ENCODE results near the gene CBX6. TPM values are rescaled to one million over a fixed set of nuclear protein-coding genes. Genes with fewer than 3 reads are reported as not detected.

CBX6 gene
- total RNA-seq, 4 donors from 2014 or later: 7.0 to 35.5 (median 10.7) TPM

DNA sequence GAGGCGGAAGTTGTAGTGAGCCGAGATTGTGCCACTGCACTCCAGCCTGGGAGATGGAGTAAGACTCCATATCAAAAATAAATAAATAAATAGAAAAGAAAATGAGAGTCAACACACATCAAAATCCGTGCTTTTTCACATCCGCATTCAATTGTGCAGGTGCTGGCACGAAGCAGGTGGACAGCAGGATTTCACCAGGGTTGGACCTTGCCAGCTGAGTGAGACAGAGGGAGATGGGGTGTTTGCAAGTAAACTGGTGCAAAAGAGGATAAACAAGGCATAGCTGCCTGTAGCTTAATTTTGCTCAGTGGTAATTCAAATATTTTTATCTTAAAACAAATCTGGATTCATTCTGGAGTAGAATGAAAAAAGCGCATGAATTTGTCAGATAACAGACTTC is 54.8 kb downstream of the CBX6 start:
- TF ChIP-seq POLR2A (IDR thresholded peaks at IDR 0.05): no peak
- TF ChIP-seq, protein P1, sequence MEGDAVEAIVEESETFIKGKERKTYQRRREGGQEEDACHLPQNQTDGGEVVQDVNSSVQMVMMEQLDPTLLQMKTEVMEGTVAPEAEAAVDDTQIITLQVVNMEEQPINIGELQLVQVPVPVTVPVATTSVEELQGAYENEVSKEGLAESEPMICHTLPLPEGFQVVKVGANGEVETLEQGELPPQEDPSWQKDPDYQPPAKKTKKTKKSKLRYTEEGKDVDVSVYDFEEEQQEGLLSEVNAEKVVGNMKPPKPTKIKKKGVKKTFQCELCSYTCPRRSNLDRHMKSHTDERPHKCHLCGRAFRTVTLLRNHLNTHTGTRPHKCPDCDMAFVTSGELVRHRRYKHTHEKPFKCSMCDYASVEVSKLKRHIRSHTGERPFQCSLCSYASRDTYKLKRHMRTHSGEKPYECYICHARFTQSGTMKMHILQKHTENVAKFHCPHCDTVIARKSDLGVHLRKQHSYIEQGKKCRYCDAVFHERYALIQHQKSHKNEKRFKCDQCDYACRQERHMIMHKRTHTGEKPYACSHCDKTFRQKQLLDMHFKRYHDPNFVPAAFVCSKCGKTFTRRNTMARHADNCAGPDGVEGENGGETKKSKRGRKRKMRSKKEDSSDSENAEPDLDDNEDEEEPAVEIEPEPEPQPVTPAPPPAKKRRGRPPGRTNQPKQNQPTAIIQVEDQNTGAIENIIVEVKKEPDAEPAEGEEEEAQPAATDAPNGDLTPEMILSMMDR (IDR thresholded peaks at IDR 0.05): no peak
- Histone ChIP-seq H3K9me3 (no peaks in the 10 kb centered on the region), H3K4me1 (no peaks in the 10 kb centered on the region), H3K36me3 (no peaks in the 10 kb centered on the region), H3K27me3 (no peaks in the 10 kb centered on the region), H3K4me3 (no peak overlapping the region), H3K27ac (no peak overlapping the region)
- no peak for DNase-seq

DNA sequence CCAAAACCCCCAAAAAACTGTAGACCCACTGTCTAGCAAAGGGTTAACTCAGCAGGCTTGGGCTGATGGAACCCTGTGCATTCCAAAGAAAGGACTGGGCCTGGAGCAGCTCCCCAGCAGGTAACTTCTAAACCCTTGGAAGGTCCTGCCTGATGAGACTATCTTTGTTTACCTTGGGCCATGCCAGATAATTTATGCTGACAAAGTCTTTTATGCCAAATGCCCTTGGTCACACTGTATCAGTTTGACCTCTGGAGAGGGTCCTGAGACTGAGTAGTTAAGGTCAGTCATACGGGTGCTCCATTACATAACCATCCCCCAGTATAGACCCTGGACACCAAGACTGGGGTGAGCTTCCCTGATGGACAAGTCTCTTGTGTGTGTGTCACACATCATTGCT is 56.2 kb downstream of the CBX6 start:
- no peaks in the 10 kb centered on the region for H3K36me3 ChIP-seq
- no peaks in the 10 kb centered on the region for H3K9me3 ChIP-seq
- H3K4me3 ChIP-seq: no peak overlapping the region
- H3K4me1 ChIP-seq: no peaks in the 10 kb centered on the region
- no peak for TF ChIP-seq POLR2A (IDR thresholded peaks at IDR 0.05)
- TF ChIP-seq, protein P1 (IDR thresholded peaks at IDR 0.05): no peak
- no peak overlapping the region for H3K27ac ChIP-seq
- H3K27me3 ChIP-seq: no peaks in the 10 kb centered on the region
- DNase-seq: no peak

Other genes starting within 250 kb of the CBX6 start
- gene FAM227A, start 215.8 kb downstream of the CBX6 start, total RNA-seq: 10 to 100 TPM in 1 of 4 donors, 1 to 10 TPM in 1, not detected in 2; 2.6 to 18.2 TPM
- gene CBY1, start 215.6 kb downstream of the CBX6 start, total RNA-seq: 10 to 100 TPM in 2 of 4 donors, 1 to 10 TPM in 2; 6.6 to 19.5 (median 12.3) TPM
- 10 to 100 TPM; 19.6 to 35.5 (median 28.9) TPM for gene TOMM22, start 190.3 kb downstream of the CBX6 start, total RNA-seq
- 100 to 1,000 TPM in 3 of 4 donors, 10 to 100 TPM in 1; 77.6 to 156 (median 121) TPM for gene JOSD1, start 171.3 kb downstream of the CBX6 start, total RNA-seq
- gene GTPBP1, start 166.3 kb downstream of the CBX6 start, total RNA-seq: 100 to 1,000 TPM in 3 of 4 donors, 10 to 100 TPM in 1; 72.5 to 182 (median 131) TPM
- gene SUN2, start 116.2 kb downstream of the CBX6 start, total RNA-seq: 100 to 1,000 TPM; 171 to 291 (median 248) TPM
- 10 to 100 TPM in 3 of 4 donors, not detected in 1; 15.2 to 21.6 (median 16.2) TPM for gene DNAL4, start 78.1 kb downstream of the CBX6 start, total RNA-seq
- gene NPTXR, start 28.2 kb downstream of the CBX6 start, total RNA-seq: 1 to 10 TPM in 2 of 4 donors, under 1 TPM in 2; 0.53 to 2.8 (median 1.1) TPM
- 1 to 10 TPM in 1 of 4 donors, not detected in 3; 9.1 TPM for gene APOBEC3A, start 85.4 kb upstream of the CBX6 start, total RNA-seq
- 1 to 10 TPM in 3 of 4 donors, not detected in 1; 1.1 to 2.7 (median 1.9) TPM for gene APOBEC3B, start 110.1 kb upstream of the CBX6 start, total RNA-seq
- gene APOBEC3C, start 142.0 kb upstream of the CBX6 start, total RNA-seq: 10 to 100 TPM in 1 of 4 donors, 1 to 10 TPM in 3; 4.1 to 35.5 (median 4.4) TPM
- gene APOBEC3D, start 148.9 kb upstream of the CBX6 start, total RNA-seq: 1 to 10 TPM; 2.6 to 8.3 (median 3.6) TPM
- 1 to 10 TPM in 3 of 4 donors, under 1 TPM in 1; 0.70 to 8.3 (median 1.6) TPM for gene APOBEC3F, start 168.6 kb upstream of the CBX6 start, total RNA-seq
- 1 to 10 TPM; 2.1 to 8.3 (median 4.7) TPM for gene APOBEC3G, start 205.1 kb upstream of the CBX6 start, total RNA-seq
- not detected for gene APOBEC3H, start 225.0 kb upstream of the CBX6 start, total RNA-seq

All from Peyer's patch (tissue), 4 donors.